SK-N-SH (cell line): ENCODE measurements around the gene ANKS1B. TPM values are rescaled to one million over a fixed set of nuclear protein-coding genes. Genes with fewer than 3 reads are reported as not detected.

Source experiments
- CTCF ChIA-PET: fragments of 300-600, 350-600 bp; formaldehyde crosslinking; extraction: SDS; loops from one replicate; lab custom pipeline; 2021; lab: Yijun Ruan, JAX
- POLR2A ChIA-PET: fragments of 350-600 bp; sonication (Branson Sonifier 250); formaldehyde crosslinking; extraction: SDS; loops from one replicate; lab custom pipeline; 2020; ENCODE audit warnings: antibody characterized with exemption, inconsistent platforms; lab: Yijun Ruan, JAX
- DNase-seq: peaks from one replicate; pipeline ENCODE4 v3.0.0; 2012
- H2AFZ ChIP-seq: fragments of 200-600 bp; sonication (generic); 2 replicates; pipeline ENCODE4 v1.8.1; 2016; ENCODE audit warnings: antibody characterized with exemption, mild to moderate bottlenecking, low read depth
- H3F3A ChIP-seq: fragments of 200-600 bp; sonication (generic); replicated peaks from 2 replicates; pipeline ENCODE3; 2016; ENCODE audit warnings: antibody characterized with exemption, mild to moderate bottlenecking; ENCODE audit not compliant: insufficient read depth
- H3K27ac ChIP-seq, 2 experiments: fragments of 200-500 bp in 1 of 2; fragments of 200-600 bp in 1 of 2; sonication (Bioruptor generic) in 1 of 2; sonication (generic), shearing (Covaris generic) in 1 of 2; 2 replicates each; pipeline versions ENCODE4 v1.5.1 to v1.6.1; 2014 to 2016; ENCODE audit warnings: low read depth in 2 of 2, inconsistent platforms in 1 of 2, low read length in 1 of 2, mild to moderate bottlenecking in 1 of 2, mixed read lengths in 1 of 2
- H3K27me3 ChIP-seq: fragments of 200-600 bp; sonication (generic), shearing (Covaris generic); 2 replicates; pipeline ENCODE4 v1.6.1; 2016; ENCODE audit warnings: mixed run types; ENCODE audit not compliant: insufficient read depth
- H3K36me3 ChIP-seq, 2 experiments: fragments of 200-500 bp in 1 of 2; fragments of 200-600 bp in 1 of 2; sonication (Bioruptor generic) in 1 of 2; sonication (generic) in 1 of 2; replicated peaks in 1 of 2; 2 replicates each; pipeline versions ENCODE3 to v1.5.1; 2014 to 2016; ENCODE audit warnings: low read length in 1 of 2, mild to moderate bottlenecking in 1 of 2; ENCODE audit not compliant: insufficient read depth in 2 of 2, control insufficient read depth in 1 of 2
- H3K4me1 ChIP-seq, 2 experiments: fragments of 200-500 bp in 1 of 2; fragments of 200-600 bp in 1 of 2; sonication (Bioruptor generic) in 1 of 2; sonication (generic), shearing (Covaris generic) in 1 of 2; 2 replicates each; pipeline versions ENCODE4 v1.5.1 to v1.6.1; 2014 to 2016; ENCODE audit warnings: low read depth in 1 of 2, low read length in 1 of 2, mixed run types in 1 of 2; ENCODE audit not compliant: insufficient read depth in 2 of 2, control insufficient read depth in 1 of 2
- H3K4me2 ChIP-seq: fragments of 200-600 bp; sonication (generic), shearing (Covaris generic); 2 replicates; pipeline ENCODE4 v1.6.1; 2017; ENCODE audit warnings: mixed run types
- H3K4me3 ChIP-seq, 2 experiments: fragments of 200-500 bp in 1 of 2; fragments of 200-600 bp in 1 of 2; sonication (Bioruptor generic) in 1 of 2; sonication (generic), shearing (Covaris generic) in 1 of 2; 2 replicates each; pipeline versions ENCODE4 v1.5.1 to v1.8.1; 2014 to 2016; ENCODE audit warnings: low read depth in 2 of 2, inconsistent platforms in 1 of 2, low read length in 1 of 2, mild to moderate bottlenecking in 1 of 2, mixed read lengths in 1 of 2, moderate library complexity in 1 of 2
- H3K79me2 ChIP-seq: fragments of 200-600 bp; sonication (generic); 2 replicates; pipeline ENCODE4 v1.8.1; 2017; ENCODE audit warnings: mild to moderate bottlenecking; ENCODE audit not compliant: insufficient read depth
- H3K9ac ChIP-seq: fragments of 200-600 bp; sonication (generic); 2 replicates; pipeline ENCODE4 v1.6.1; 2017; ENCODE audit warnings: mixed run types
- H3K9me2 ChIP-seq: fragments of 200-600 bp; sonication (generic); 2 replicates; pipeline ENCODE4 v1.6.1; 2017; ENCODE audit warnings: mixed run types
- H3K9me3 ChIP-seq: fragments of 200-600 bp; sonication (generic); 2 replicates; pipeline ENCODE4 v1.6.1; 2017; ENCODE audit warnings: mixed run types, mild to moderate bottlenecking, moderate library complexity
- H4K20me1 ChIP-seq: fragments of 200-600 bp; sonication (generic); 2 replicates; pipeline ENCODE4 v1.6.1; 2017; ENCODE audit warnings: mild to moderate bottlenecking, mixed run types; ENCODE audit not compliant: insufficient read depth
- CHD2 ChIP-seq: fragments of 150-350 bp; IDR thresholded peaks from 2 replicates; pipeline ENCODE4 v1.6.1; 2018; ENCODE audit warnings: low read length; ENCODE audit not compliant: partially characterized antibody
- ELF1 ChIP-seq: IDR thresholded peaks from 2 replicates; pipeline ENCODE4 v1.4.0; 2012
- EP300 ChIP-seq, 2 experiments: IDR thresholded peaks; 2 replicates each; pipeline versions ENCODE4 v1.4.0 to v1.6.1; 2012; ENCODE audit warnings: borderline replicate concordance in 1 of 2, low read depth in 1 of 2, low read length in 1 of 2
- FOXJ3 ChIP-seq: sonication (generic); formaldehyde crosslinking; IDR thresholded peaks from 2 replicates; pipeline ENCODE4 v1.5.1; 2020; ENCODE audit warnings: mild to moderate bottlenecking, missing genetic modification reagents
- FOXM1 ChIP-seq: IDR thresholded peaks from 2 replicates; pipeline ENCODE4 v1.4.0; 2012; ENCODE audit warnings: low read depth, mild to moderate bottlenecking
- GATA2 ChIP-seq: sonication (generic); formaldehyde crosslinking; IDR thresholded peaks from 2 replicates; pipeline ENCODE4 v1.5.0; 2020; ENCODE audit warnings: mild to moderate bottlenecking, missing genetic modification reagents
- JUND ChIP-seq: IDR thresholded peaks from 2 replicates; pipeline ENCODE4 v1.4.0; 2012
- MAX ChIP-seq: IDR thresholded peaks from 2 replicates; pipeline ENCODE4 v1.4.0; 2012; ENCODE audit warnings: low read depth
- MXI1 ChIP-seq: IDR thresholded peaks from 2 replicates; pipeline ENCODE4 v1.6.1; 2012; ENCODE audit warnings: mild to moderate bottlenecking, low read depth, low read length, improper control_type of control experiment
- NFIC ChIP-seq: IDR thresholded peaks from 2 replicates; pipeline ENCODE4 v1.4.0; 2012; ENCODE audit warnings: borderline replicate concordance
- RCOR1 ChIP-seq: fragments of 150-350 bp; IDR thresholded peaks from 2 replicates; pipeline ENCODE4 v1.6.1; 2017; ENCODE audit warnings: antibody characterized with exemption, low read length
- RFX5 ChIP-seq: IDR thresholded peaks from 2 replicates; pipeline ENCODE4 v1.6.1; 2012; ENCODE audit warnings: mild to moderate bottlenecking, improper control_type of control experiment, low read length
- RXRA ChIP-seq: IDR thresholded peaks from 2 replicates; pipeline ENCODE4 v1.4.0; 2012; ENCODE audit warnings: low read depth, mild to moderate bottlenecking, borderline replicate concordance
- SIN3A ChIP-seq: IDR thresholded peaks from 2 replicates; pipeline ENCODE4 v1.6.1; 2012; ENCODE audit warnings: low read depth, mild to moderate bottlenecking, low read length, moderate library complexity, borderline replicate concordance
- SMC3 ChIP-seq: IDR thresholded peaks from 2 replicates; pipeline ENCODE4 v1.6.1; 2012; ENCODE audit warnings: low read depth, low read length, improper control_type of control experiment
- TCF12 ChIP-seq: IDR thresholded peaks from 2 replicates; pipeline ENCODE4 v1.4.0; 2012
- TEAD4 ChIP-seq: IDR thresholded peaks from 2 replicates; pipeline ENCODE4 v1.4.0; 2012; ENCODE audit warnings: mild to moderate bottlenecking, borderline replicate concordance; ENCODE audit not compliant: insufficient read depth
- USF1 ChIP-seq: IDR thresholded peaks from 2 replicates; pipeline ENCODE4 v1.4.0; 2012; ENCODE audit warnings: low read depth, borderline replicate concordance
- WGBS: methylation state at CpG from one replicate; pipeline ENCODE4 v1.1.6; 2017; ENCODE audit warnings: low lambda C conversion rate; 5-methylcytosine and 5-hydroxymethylcytosine counted together
- polyA plus RNA-seq, 3 experiments: library from polyadenylated mRNA; depleted of rRNA; stranded (reverse); fragments of >200 nt; gene quantifications; 2 replicates each; pipeline ENCODE4 v1.2.3, GENCODE V29; 2012

The ANKS1B gene
- polyA plus RNA-seq, 1 of the 3 experiments (the other 2 are of a cell fraction) = 1.8 TPM

GRCh38 chr12:98974767-98975381 lies 1009.9 kb downstream of the ANKS1B start:
- Histone ChIP-seq H3K9ac (no peak overlapping the region), H3K4me3 (no peak overlapping the region), H3K4me2 (no peak overlapping the region), H3F3A (no peaks in the 10 kb centered on the region), H3K79me2 (no peaks in the 10 kb centered on the region), H3K27me3 (no peaks in the 10 kb centered on the region), H3K4me1 (no peaks in the 10 kb centered on the region), H3K27ac (no peak overlapping the region), H2AFZ (no peak overlapping the region), H4K20me1 (no peaks in the 10 kb centered on the region), H3K9me3 (no peaks in the 10 kb centered on the region), H3K9me2 (no peaks in the 10 kb centered on the region), H3K36me3 (no peaks in the 10 kb centered on the region)
- CTCF ChIA-PET = interaction anchor here (1.3 kb wide), 1 partner anchor 35 kb away, joined by 3 read pairs; no protein-coding TSS in a partner anchor
- DNase-seq = no peak
- POLR2A ChIA-PET = no interaction called here
- no peak for TF ChIP-seq NFIC
- no peak for TF ChIP-seq TCF12
- TF ChIP-seq RFX5 = no peak
- no peak for TF ChIP-seq USF1
- no peak for TF ChIP-seq RXRA
- TF ChIP-seq MXI1 = no peak
- no peak for TF ChIP-seq EP300 (IDR thresholded peaks at IDR 0.05; ENCODE audit: borderline replicate concordance in 1 of 2, low read depth in 1 of 2, low read length in 1 of 2)
- TF ChIP-seq FOXM1 = no peak
- TF ChIP-seq FOXJ3 (CRISPR knock-in tag) = no peak
- no peak for TF ChIP-seq ELF1
- TF ChIP-seq RCOR1 = no peak
- TF ChIP-seq GATA2 (CRISPR knock-in tag) = no peak

DNA sequence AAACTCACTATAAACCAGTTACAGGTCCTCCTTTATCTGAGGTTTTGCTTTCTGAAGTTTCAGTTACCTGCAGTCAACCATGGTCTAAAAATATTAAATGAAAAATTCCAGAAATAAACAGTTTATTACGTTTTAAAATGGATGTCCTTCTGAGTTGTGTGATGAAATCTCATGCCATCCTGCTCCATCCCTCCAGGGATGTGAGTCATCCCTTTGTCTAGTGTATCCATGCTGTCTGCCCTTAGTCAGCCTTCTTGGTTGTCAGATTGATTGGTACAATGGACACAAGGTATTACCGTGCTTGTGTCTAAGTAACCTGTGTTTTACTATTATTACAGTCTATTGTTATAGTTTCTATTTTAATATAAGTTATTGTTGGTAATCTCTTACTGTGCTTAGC lies 1011.3 kb downstream of the ANKS1B start:
- H3K27me3 ChIP-seq = no peaks in the 10 kb centered on the region
- no peaks in the 10 kb centered on the region for H4K20me1 ChIP-seq
- DNase-seq = no peak
- WGBS = 23% methylated on average over 2 of the region's 2 CpGs
- H3K9me3 ChIP-seq = no peaks in the 10 kb centered on the region
- H3K4me3 ChIP-seq = no peak overlapping the region
- H3K36me3 ChIP-seq = no peaks in the 10 kb centered on the region
- no peak overlapping the region for H3K9ac ChIP-seq
- no peaks in the 10 kb centered on the region for H3K79me2 ChIP-seq
- no peak overlapping the region for H3K4me2 ChIP-seq
- H3F3A ChIP-seq = no peaks in the 10 kb centered on the region
- no peaks in the 10 kb centered on the region for H3K9me2 ChIP-seq
- H3K4me1 ChIP-seq = no peaks in the 10 kb centered on the region
- H3K27ac ChIP-seq = no peak overlapping the region
- CTCF ChIA-PET = interaction anchor here (0.7 kb wide), 1 partner anchor 26 kb away, joined by 4 read pairs; no protein-coding TSS in a partner anchor
- POLR2A ChIA-PET = no interaction called here
- TF ChIP-seq NFIC (no peak), MXI1 (no peak), USF1 (no peak), TEAD4 (no peak), FOXJ3 (CRISPR knock-in tag) (no peak), ELF1 (no peak), SIN3A (no peak), RCOR1 (no peak), TCF12 (no peak), MAX (no peak), JUND (no peak), SMC3 (no peak), CHD2 (no peak)
- no peak overlapping the region for H2AFZ ChIP-seq
